Fibroblast of pulmonary artery (primary cell): ENCODE measurements around the gene ANK2.

Experiments
- DNase-seq: peaks from one replicate; pipeline ENCODE4 v3.0.0-alpha.2; 2010; ENCODE audit warnings: low read depth
- H3K4me3 ChIP-seq: replicated peaks from 2 replicates; pipeline ENCODE4 v1.5.1; 2011; ENCODE audit warnings: low read depth, mild to moderate bottlenecking, control low read depth, low read length, moderate library complexity
- CTCF ChIP-seq: IDR thresholded peaks from 2 replicates; pipeline ENCODE4 v1.5.1; 2011; ENCODE audit warnings: mild to moderate bottlenecking, control low read depth, low read length, inconsistent platforms; ENCODE audit errors: missing control alignments

ANK2 gene

GRCh38 chr4:113101669-113102068 is 52.2 kb downstream of the ANK2 start:
- no peak for TF ChIP-seq CTCF
- no peak overlapping the region for H3K4me3 ChIP-seq
- peak; percentile 20 for DNase-seq

DNA sequence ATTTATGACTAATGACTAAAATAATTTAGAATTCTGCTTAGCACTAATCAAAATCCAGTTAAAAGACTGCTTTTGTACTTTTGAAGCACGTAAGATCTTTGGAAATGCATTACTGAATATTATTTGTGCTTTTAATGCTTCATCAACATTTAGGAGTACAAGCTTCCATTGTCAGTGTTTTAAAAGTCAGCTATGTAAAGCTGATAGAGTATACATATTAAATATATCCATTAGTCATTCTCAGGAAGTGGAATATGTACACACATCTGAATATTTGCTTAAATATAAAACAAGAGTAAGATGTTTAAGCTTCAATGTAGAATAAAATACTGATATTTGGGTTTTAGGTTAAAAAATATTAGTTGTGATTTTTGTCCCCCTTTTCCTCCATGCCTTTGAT is 54.1 kb downstream of the ANK2 start:
- TF ChIP-seq CTCF: no peak
- H3K4me3 ChIP-seq: no peak overlapping the region
- DNase-seq: no peak

DNA sequence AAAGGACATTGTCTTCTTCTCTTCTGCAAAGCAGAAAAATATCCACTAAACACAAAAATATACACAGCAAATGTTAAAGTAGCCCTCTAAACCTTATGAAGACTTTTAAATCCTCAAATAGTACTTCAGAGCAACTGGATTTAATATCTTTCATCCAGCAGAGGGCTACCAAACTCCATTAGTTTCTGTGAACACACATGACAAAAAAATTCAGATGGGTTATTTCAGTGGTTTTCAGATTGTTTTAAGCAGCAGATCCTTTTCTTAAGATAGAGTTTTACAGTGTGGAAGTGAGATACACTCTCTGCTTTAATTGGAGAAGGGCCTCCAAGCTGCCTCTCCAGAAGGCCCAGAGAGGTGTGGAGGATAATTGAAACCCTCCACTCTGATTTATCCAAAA is 56.7 kb downstream of the ANK2 start:
- no peak overlapping the region for H3K4me3 ChIP-seq
- DNase-seq: peak; percentile 68
- TF ChIP-seq CTCF: peak; percentile 40

- TF ChIP-seq CTCF: no peak
- no peak for DNase-seq
- H3K4me3 ChIP-seq: no peak overlapping the region
These were observed 59.8 kb downstream of the ANK2 start for GRCh38 chr4:113109106-113109718.

DNA sequence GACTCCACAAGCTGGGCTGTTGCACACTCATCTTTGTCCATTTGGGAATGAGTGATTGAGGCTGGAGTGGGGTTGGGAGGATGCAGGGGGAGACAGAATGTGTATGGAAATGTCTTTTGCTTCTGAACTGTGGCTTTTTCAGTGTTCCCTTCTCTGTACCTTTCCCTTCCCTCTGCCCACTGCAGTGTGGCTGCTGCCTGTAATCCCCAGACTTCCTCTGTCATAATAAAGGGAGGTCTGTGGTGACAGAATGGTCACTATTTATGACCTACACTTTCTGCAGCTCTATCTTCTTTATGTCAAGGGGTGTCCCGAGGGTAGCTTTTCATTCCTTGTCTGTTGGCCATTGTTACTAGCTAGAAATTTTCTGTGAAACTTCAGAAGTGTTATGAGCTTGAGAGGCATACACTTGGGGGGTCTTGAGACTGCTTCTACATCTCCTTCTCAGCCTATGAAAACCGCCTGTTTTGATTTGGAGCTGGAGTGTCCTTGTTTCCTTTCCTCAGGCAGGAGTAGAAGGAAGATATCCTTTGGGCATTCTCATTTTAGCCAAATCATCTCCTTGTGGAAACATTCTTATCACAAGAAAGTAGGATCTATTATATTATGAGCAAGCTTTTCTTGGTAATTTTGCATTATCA is 63.0 kb downstream of the ANK2 start:
- no peak overlapping the region for H3K4me3 ChIP-seq
- TF ChIP-seq CTCF: no peak
- DNase-seq: no peak

DNA sequence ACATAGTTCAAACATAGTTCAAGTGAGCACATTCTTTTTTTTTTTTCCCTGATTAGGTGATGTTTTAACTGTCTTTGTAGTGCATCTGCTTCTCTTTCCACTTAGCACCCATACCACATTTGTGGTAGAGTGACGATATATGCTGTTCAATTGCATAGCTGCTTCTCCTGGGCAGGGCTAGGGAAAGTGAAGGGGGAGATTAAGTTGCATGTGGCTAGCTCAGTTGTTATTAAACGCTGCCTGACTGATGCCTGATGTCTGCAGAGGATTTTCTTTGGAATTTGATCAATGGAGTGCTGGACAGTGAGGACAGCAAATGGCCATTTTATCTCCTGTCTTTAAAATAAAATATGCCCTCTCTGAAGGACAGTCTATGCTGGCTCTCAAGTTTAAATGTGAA is 63.7 kb downstream of the ANK2 start:
- DNase-seq: no peak

More for the DNA sequence above, 63.7 kb downstream of the ANK2 start:
- TF ChIP-seq CTCF: no peak
- H3K4me3 ChIP-seq: no peak overlapping the region
